Measurements from ENCODE around the gene NISCH.

The NISCH gene

GRCh38 chr3:52537165-52537620, 81.8 kb downstream of the NISCH start:
- no peak for DNase-seq (ENCODE audit: low spot score)

- peak; percentile 37 for DNase-seq (ENCODE audit: low spot score)
These were observed 82.5 kb downstream of the NISCH start for GRCh38 chr3:52537726-52538421.

- no peak for DNase-seq (ENCODE audit: low spot score)
These were observed 83.7 kb downstream of the NISCH start for GRCh38 chr3:52539010-52539653.

- DNase-seq (ENCODE audit: low spot score), result no peak
These were observed 85.6 kb downstream of the NISCH start for GRCh38 chr3:52541050-52541449.

Measured in left forelimb (tissue), 1 donor.